HEK293T (cell line): ENCODE results near the gene OVCA2.

Experiments
- CTCF ChIA-PET: fragments of 350-600 bp; formaldehyde crosslinking; extraction: SDS; loops from one replicate; lab custom pipeline; 2021; ENCODE audit warnings: antibody characterized with exemption, inconsistent platforms; lab: Yijun Ruan, JAX
- POLR2A ChIA-PET: fragments of 350-600 bp; formaldehyde crosslinking; extraction: SDS; loops from one replicate; lab custom pipeline; 2020; ENCODE audit warnings: antibody characterized with exemption, inconsistent platforms; lab: Yijun Ruan, JAX
- DNase-seq: peaks from one replicate; pipeline ENCODE4 v3.0.0; 2012; ENCODE audit warnings: mixed read lengths; ENCODE audit errors: extremely low spot score
- ARNT ChIP-seq: fragments of 450-650 bp; IDR thresholded peaks from 2 replicates; pipeline ENCODE4 v1.6.1; 2017; ENCODE audit warnings: mild to moderate bottlenecking
- BHLHE40 ChIP-seq: fragments of 450-650 bp; IDR thresholded peaks from 2 replicates; pipeline ENCODE4 v1.6.1; 2016; ENCODE audit warnings: mild to moderate bottlenecking, moderate library complexity, borderline replicate concordance
- CTBP1 ChIP-seq: fragments of 450-650 bp; IDR thresholded peaks from 2 replicates; pipeline ENCODE4 v1.6.1; 2016; ENCODE audit warnings: borderline replicate concordance
- ELF4 ChIP-seq: fragments of 450-650 bp; IDR thresholded peaks from 2 replicates; pipeline ENCODE4 v1.6.1; 2017; ENCODE audit warnings: antibody characterized with exemption
- FOXA1 ChIP-seq: fragments of 450-650 bp; IDR thresholded peaks from 2 replicates; pipeline ENCODE4 v1.6.1; 2016; ENCODE audit warnings: mild to moderate bottlenecking
- FOXK2 ChIP-seq: fragments of 450-650 bp; IDR thresholded peaks from 2 replicates; pipeline ENCODE4 v1.6.1; 2016; ENCODE audit warnings: mild to moderate bottlenecking
- FOXM1 ChIP-seq: fragments of 450-650 bp; IDR thresholded peaks from 2 replicates; pipeline ENCODE4 v1.6.1; 2017; ENCODE audit warnings: mild to moderate bottlenecking, borderline replicate concordance
- HDGF ChIP-seq: fragments of 450-650 bp; IDR thresholded peaks from 2 replicates; pipeline ENCODE4 v1.6.1; 2017; ENCODE audit warnings: antibody characterized with exemption, borderline replicate concordance
- L3MBTL2 ChIP-seq: fragments of 450-650 bp; conservative IDR thresholded peaks from 2 replicates; pipeline ENCODE4 v1.6.1; 2016; ENCODE audit warnings: mild to moderate bottlenecking
- LEF1 ChIP-seq: fragments of 450-650 bp; IDR thresholded peaks from 2 replicates; pipeline ENCODE4 v1.6.1; 2017; ENCODE audit warnings: mild to moderate bottlenecking, borderline replicate concordance
- NFRKB ChIP-seq: fragments of 450-650 bp; IDR thresholded peaks from 2 replicates; pipeline ENCODE4 v1.6.1; 2016; ENCODE audit warnings: mild to moderate bottlenecking, moderate library complexity
- PKNOX1 ChIP-seq: fragments of 450-650 bp; IDR thresholded peaks from 2 replicates; pipeline ENCODE4 v1.6.1; 2016
- SP1 ChIP-seq: fragments of 450-650 bp; IDR thresholded peaks from 2 replicates; pipeline ENCODE4 v1.6.1; 2017
- SUZ12 ChIP-seq: fragments of 450-650 bp; IDR thresholded peaks from 2 replicates; pipeline ENCODE4 v1.6.1; 2016; ENCODE audit warnings: mild to moderate bottlenecking
- TARDBP ChIP-seq: fragments of 450-650 bp; IDR thresholded peaks from 2 replicates; pipeline ENCODE4 v1.6.1; 2016
- ZNF384 ChIP-seq: fragments of 450-650 bp; IDR thresholded peaks from 2 replicates; pipeline ENCODE4 v1.6.1; 2016

OVCA2 gene

GRCh38 chr17:2086306-2086705 lies 44.5 kb downstream of the OVCA2 start:
- no peak for TF ChIP-seq SP1
- no peak for TF ChIP-seq ELF4
- no peak for TF ChIP-seq LEF1
- TF ChIP-seq HDGF, result no peak
- TF ChIP-seq ZNF384, result no peak
- no peak for TF ChIP-seq FOXA1
- no peak for TF ChIP-seq PKNOX1
- no peak for TF ChIP-seq FOXK2
- no peak for TF ChIP-seq NFRKB
- no peak for TF ChIP-seq L3MBTL2
- TF ChIP-seq TARDBP, result no peak
- TF ChIP-seq FOXM1, result no peak
- TF ChIP-seq BHLHE40, result no peak
- TF ChIP-seq ARNT, result no peak
- no peak for TF ChIP-seq CTBP1
- no peak for TF ChIP-seq SUZ12
- ChIA-PET POLR2A (no interaction called here), CTCF (no interaction called here)
- no peak for DNase-seq

GRCh38 chr17:2087597-2088211 lies 45.9 kb downstream of the OVCA2 start:
- ChIA-PET POLR2A (no interaction called here), CTCF (interaction anchor here (0.9 kb wide), 1 partner anchor 33 kb away, joined by 3 read pairs; no protein-coding TSS in a partner anchor)
- no peak for TF ChIP-seq ZNF384
- no peak for TF ChIP-seq TARDBP
- TF ChIP-seq FOXA1, result no peak
- no peak for TF ChIP-seq BHLHE40
- no peak for TF ChIP-seq HDGF
- TF ChIP-seq CTBP1, result no peak
- no peak for TF ChIP-seq NFRKB
- TF ChIP-seq FOXK2, result no peak
- TF ChIP-seq L3MBTL2, result no peak
- no peak for TF ChIP-seq FOXM1
- TF ChIP-seq LEF1, result no peak
- no peak for TF ChIP-seq SP1
- no peak for TF ChIP-seq SUZ12
- no peak for TF ChIP-seq ELF4
- TF ChIP-seq ARNT, result no peak
- no peak for TF ChIP-seq PKNOX1
- DNase-seq, result no peak

- POLR2A ChIA-PET, result interaction anchor here (1.6 kb wide), 1 partner anchor 248 kb away, joined by 3 read pairs; the partner anchor contains the start of gene TSR1
- TF ChIP-seq ELF4 (no peak), ZNF384 (no peak), PKNOX1 (no peak), FOXK2 (no peak), FOXA1 (no peak), L3MBTL2 (no peak), LEF1 (no peak), SUZ12 (no peak), TARDBP (no peak), NFRKB (no peak), SP1 (no peak), FOXM1 (no peak)
- CTCF ChIA-PET, result no interaction called here
- DNase-seq, result no peak
Observed at GRCh38 chr17:2089021-2089422, 47.2 kb downstream of the OVCA2 start.

- no peak for TF ChIP-seq FOXM1
- no peak for TF ChIP-seq CTBP1
- TF ChIP-seq FOXA1, result no peak
- TF ChIP-seq ELF4, result no peak
- no peak for TF ChIP-seq SP1
- no peak for TF ChIP-seq BHLHE40
- no peak for TF ChIP-seq NFRKB
- TF ChIP-seq FOXK2, result no peak
- TF ChIP-seq ARNT, result no peak
- TF ChIP-seq L3MBTL2, result no peak
- TF ChIP-seq SUZ12, result no peak
- no peak for TF ChIP-seq HDGF
- TF ChIP-seq ZNF384, result no peak
- TF ChIP-seq PKNOX1, result no peak
- no peak for TF ChIP-seq LEF1
- no peak for TF ChIP-seq TARDBP
- no peak for DNase-seq
- CTCF ChIA-PET, result interaction anchor here (0.7 kb wide), 1 partner anchor 52 kb away, joined by 3 read pairs; no protein-coding TSS in a partner anchor
- POLR2A ChIA-PET, result no interaction called here
Observed at GRCh38 chr17:2090210-2090641, 48.4 kb downstream of the OVCA2 start.

GRCh38 chr17:2090804-2091534 lies 49.1 kb downstream of the OVCA2 start:
- no peak for TF ChIP-seq FOXK2
- TF ChIP-seq CTBP1, result no peak
- no peak for TF ChIP-seq SP1
- no peak for TF ChIP-seq L3MBTL2
- TF ChIP-seq SUZ12, result no peak
- TF ChIP-seq HDGF, result no peak
- no peak for TF ChIP-seq ELF4
- no peak for TF ChIP-seq FOXA1
- no peak for TF ChIP-seq FOXM1
- TF ChIP-seq PKNOX1, result no peak
- no peak for TF ChIP-seq NFRKB
- no peak for TF ChIP-seq BHLHE40
- TF ChIP-seq ARNT, result no peak
- no peak for TF ChIP-seq LEF1
- TF ChIP-seq ZNF384, result no peak
- no peak for TF ChIP-seq TARDBP
- POLR2A ChIA-PET, result no interaction called here
- peak; percentile 58 for DNase-seq
- CTCF ChIA-PET, result interaction anchor here (0.7 to 1.0 kb wide), 2 partner anchors 51 to 154 kb away, joined by 3 to 4 read pairs; no protein-coding TSS in a partner anchor
